Panc1 (cell line): ENCODE data around the gene KLHDC10.
A peak's percentile ranks its signal among the peaks of the same experiment; 100 is the strongest.

Experiments used
- POLR2AphosphoS5 ChIP-seq: IDR thresholded peaks from 2 replicates; pipeline ENCODE4 v1.6.1; 2012; ENCODE audit warnings: mild to moderate bottlenecking, low read depth, low read length, moderate library complexity
- SIN3A ChIP-seq: IDR thresholded peaks from 2 replicates; pipeline ENCODE4 v1.6.1; 2012; ENCODE audit warnings: low read depth, mild to moderate bottlenecking, low read length, moderate library complexity, borderline replicate concordance; ENCODE audit not compliant: insufficient read depth
- TF ChIP-seq, protein P1 (sequence below): fragments of 450-650 bp; IDR thresholded peaks from 2 replicates; pipeline ENCODE4 v1.5.1; 2017; ENCODE audit warnings: mild to moderate bottlenecking
- TF ChIP-seq, protein P2 (sequence below), 2 experiments: IDR thresholded peaks; 2 replicates each; pipeline ENCODE4 v1.6.1; 2011 to 2012; ENCODE audit warnings: low read depth in 2 of 2, control low read depth in 1 of 2, low read length in 1 of 2, mild to moderate bottlenecking in 1 of 2, moderate library complexity in 1 of 2; ENCODE audit not compliant: insufficient read depth in 1 of 2

GRCh38 chr7:130092598-130092997 is 22.3 kb downstream of the KLHDC10 start:
- TF ChIP-seq, protein P1, sequence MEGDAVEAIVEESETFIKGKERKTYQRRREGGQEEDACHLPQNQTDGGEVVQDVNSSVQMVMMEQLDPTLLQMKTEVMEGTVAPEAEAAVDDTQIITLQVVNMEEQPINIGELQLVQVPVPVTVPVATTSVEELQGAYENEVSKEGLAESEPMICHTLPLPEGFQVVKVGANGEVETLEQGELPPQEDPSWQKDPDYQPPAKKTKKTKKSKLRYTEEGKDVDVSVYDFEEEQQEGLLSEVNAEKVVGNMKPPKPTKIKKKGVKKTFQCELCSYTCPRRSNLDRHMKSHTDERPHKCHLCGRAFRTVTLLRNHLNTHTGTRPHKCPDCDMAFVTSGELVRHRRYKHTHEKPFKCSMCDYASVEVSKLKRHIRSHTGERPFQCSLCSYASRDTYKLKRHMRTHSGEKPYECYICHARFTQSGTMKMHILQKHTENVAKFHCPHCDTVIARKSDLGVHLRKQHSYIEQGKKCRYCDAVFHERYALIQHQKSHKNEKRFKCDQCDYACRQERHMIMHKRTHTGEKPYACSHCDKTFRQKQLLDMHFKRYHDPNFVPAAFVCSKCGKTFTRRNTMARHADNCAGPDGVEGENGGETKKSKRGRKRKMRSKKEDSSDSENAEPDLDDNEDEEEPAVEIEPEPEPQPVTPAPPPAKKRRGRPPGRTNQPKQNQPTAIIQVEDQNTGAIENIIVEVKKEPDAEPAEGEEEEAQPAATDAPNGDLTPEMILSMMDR, result 0 out of 2 replicates have a peak, but pooled peaks have one; percentile 6
- no peak for TF ChIP-seq SIN3A
- TF ChIP-seq POLR2AphosphoS5, result no peak
- TF ChIP-seq, protein P2, sequence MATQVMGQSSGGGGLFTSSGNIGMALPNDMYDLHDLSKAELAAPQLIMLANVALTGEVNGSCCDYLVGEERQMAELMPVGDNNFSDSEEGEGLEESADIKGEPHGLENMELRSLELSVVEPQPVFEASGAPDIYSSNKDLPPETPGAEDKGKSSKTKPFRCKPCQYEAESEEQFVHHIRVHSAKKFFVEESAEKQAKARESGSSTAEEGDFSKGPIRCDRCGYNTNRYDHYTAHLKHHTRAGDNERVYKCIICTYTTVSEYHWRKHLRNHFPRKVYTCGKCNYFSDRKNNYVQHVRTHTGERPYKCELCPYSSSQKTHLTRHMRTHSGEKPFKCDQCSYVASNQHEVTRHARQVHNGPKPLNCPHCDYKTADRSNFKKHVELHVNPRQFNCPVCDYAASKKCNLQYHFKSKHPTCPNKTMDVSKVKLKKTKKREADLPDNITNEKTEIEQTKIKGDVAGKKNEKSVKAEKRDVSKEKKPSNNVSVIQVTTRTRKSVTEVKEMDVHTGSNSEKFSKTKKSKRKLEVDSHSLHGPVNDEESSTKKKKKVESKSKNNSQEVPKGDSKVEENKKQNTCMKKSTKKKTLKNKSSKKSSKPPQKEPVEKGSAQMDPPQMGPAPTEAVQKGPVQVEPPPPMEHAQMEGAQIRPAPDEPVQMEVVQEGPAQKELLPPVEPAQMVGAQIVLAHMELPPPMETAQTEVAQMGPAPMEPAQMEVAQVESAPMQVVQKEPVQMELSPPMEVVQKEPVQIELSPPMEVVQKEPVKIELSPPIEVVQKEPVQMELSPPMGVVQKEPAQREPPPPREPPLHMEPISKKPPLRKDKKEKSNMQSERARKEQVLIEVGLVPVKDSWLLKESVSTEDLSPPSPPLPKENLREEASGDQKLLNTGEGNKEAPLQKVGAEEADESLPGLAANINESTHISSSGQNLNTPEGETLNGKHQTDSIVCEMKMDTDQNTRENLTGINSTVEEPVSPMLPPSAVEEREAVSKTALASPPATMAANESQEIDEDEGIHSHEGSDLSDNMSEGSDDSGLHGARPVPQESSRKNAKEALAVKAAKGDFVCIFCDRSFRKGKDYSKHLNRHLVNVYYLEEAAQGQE (IDR thresholded peaks at IDR 0.05; ENCODE audit: insufficient read depth in 1 of 2, low read depth in 2 of 2, low read length in 1 of 2), result no peak
